Activated naive CD4-positive, alpha-beta T cell treated with anti-CD3 and anti-CD28 coated beads for 36 hours (primary cell): Measurements from ENCODE around the gene SLC12A9. TPM values are rescaled to one million over a fixed set of nuclear protein-coding genes. Genes with fewer than 3 reads are reported as not detected.

ENCODE experiments used
- microRNA-seq: library from miRNA; unstranded; fragments of <30 nt; microRNA quantifications from one replicate; pipeline ENCODE4 v1.2.0, GENCODE V29; 2022; ENCODE audit warnings: borderline microRNAs expressed, borderline replicate concordance
- total RNA-seq, 2 experiments: library from RNA; stranded (reverse); gene quantifications; one replicate each; pipeline ENCODE4 v1.2.3, GENCODE V29; 2021

Gene SLC12A9
- total RNA-seq, 2 experiments from 2014 or later: 10.1 to 10.5 TPM

Small RNA genes lying within 50 kb of the gene (microRNA-seq; reads per million reads assigned to microRNA genes)
- not detected for gene MIR6875

Other genes starting within 250 kb of the SLC12A9 start
- gene MOSPD3, start 240.2 kb upstream of the SLC12A9 start, total RNA-seq: 10 to 100 TPM; 12.3 to 13.0 TPM
- gene TFR2, start 211.2 kb upstream of the SLC12A9 start, total RNA-seq: 1 to 10 TPM; 4.2 to 5.1 TPM
- gene ACTL6B, start 196.3 kb upstream of the SLC12A9 start, total RNA-seq: not detected
- gene GNB2, start 179.0 kb upstream of the SLC12A9 start, total RNA-seq: 100 to 1,000 TPM; 221 TPM
- 10 to 100 TPM; 32.8 to 37.8 TPM for gene GIGYF1, start 158.5 kb upstream of the SLC12A9 start, total RNA-seq
- gene POP7, start 146.6 kb upstream of the SLC12A9 start, total RNA-seq: 10 to 100 TPM; 23.2 to 29.6 TPM
- not detected for gene EPO, start 132.2 kb upstream of the SLC12A9 start, total RNA-seq
- not detected for gene ZAN, start 119.1 kb upstream of the SLC12A9 start, total RNA-seq
- gene EPHB4, start 25.2 kb upstream of the SLC12A9 start, total RNA-seq: 1 to 10 TPM; 5.9 to 6.0 TPM
- 10 to 100 TPM; 19.8 to 21.0 TPM for gene TRIP6, start 14.7 kb downstream of the SLC12A9 start, total RNA-seq
- gene SRRT, start 22.4 kb downstream of the SLC12A9 start, total RNA-seq: 100 to 1,000 TPM; 166 to 169 TPM
- gene UFSP1, start 37.0 kb downstream of the SLC12A9 start, total RNA-seq: 1 to 10 TPM in 1 of 2 experiments, under 1 TPM in 1; 0.64 to 1.4 TPM
- not detected for gene ACHE, start 43.2 kb downstream of the SLC12A9 start, total RNA-seq
- not detected for gene MUC3A, start 96.8 kb downstream of the SLC12A9 start, total RNA-seq
- not detected for gene MUC12, start 116.9 kb downstream of the SLC12A9 start, total RNA-seq
- gene MUC17, start 167.4 kb downstream of the SLC12A9 start, total RNA-seq: not detected
- gene TRIM56, start 232.8 kb downstream of the SLC12A9 start, total RNA-seq: 10 to 100 TPM; 41.4 to 41.7 TPM